Progenitor cell of endocrine pancreas (in vitro differentiated cells): ENCODE data around the gene ELMOD3. TPM values are rescaled to one million over a fixed set of nuclear protein-coding genes. Genes with fewer than 3 reads are reported as not detected.
A peak's percentile ranks its signal among the peaks of the same experiment; 100 is the strongest.
"Not testable (repeated sequence)": the region's sequence is repeated elsewhere in the genome, so short reads cannot be mapped to it uniquely, and the experiment has no call there.

Experiments used
- DNase-seq: peaks from one replicate; pipeline ENCODE4 v3.0.0; 2021; ENCODE audit warnings: low spot score; ENCODE audit not compliant: unreplicated experiment
- H3K27ac Mint-ChIP-seq: 2 replicates; pipeline ENCODE4 v1.8.0; 2021; ENCODE audit warnings: mild to moderate bottlenecking, moderate library complexity, mixed read lengths
- H3K27me3 Mint-ChIP-seq: 2 replicates; pipeline ENCODE4 v1.8.0; 2021; ENCODE audit warnings: mixed read lengths
- H3K36me3 Mint-ChIP-seq: 2 replicates; pipeline ENCODE4 v1.8.0; 2022; ENCODE audit warnings: mixed read lengths; ENCODE audit not compliant: insufficient read depth
- H3K4me1 Mint-ChIP-seq: 2 replicates; pipeline ENCODE4 v1.8.0; 2021; ENCODE audit warnings: low read depth, mixed read lengths
- H3K4me3 Mint-ChIP-seq: 2 replicates; pipeline ENCODE4 v1.8.0; 2021; ENCODE audit warnings: low read depth, mild to moderate bottlenecking, moderate library complexity, mixed read lengths
- H3K9me3 Mint-ChIP-seq: 2 replicates; pipeline ENCODE4 v1.8.0; 2021; ENCODE audit warnings: low read depth, mixed read lengths
- CTCF ChIP-seq: fragments of 200-600 bp; sonication (generic); IDR thresholded peaks from one replicate; pipeline ENCODE4 v1.5.0; 2021; ENCODE audit warnings: antibody characterized with exemption, mild to moderate bottlenecking; ENCODE audit not compliant: unreplicated experiment
- total RNA-seq: library from RNA; stranded (reverse); gene quantifications from 2 replicates; pipeline ENCODE4 v1.2.1, GENCODE V29; 2021

ELMOD3 gene
- total RNA-seq, 1 donor from 2014 or later: 25.6 TPM

GRCh38 chr2:85410584-85411404, 56.2 kb downstream of the ELMOD3 start:
- Mint-ChIP-seq H3K4me1 (peaks cover 3% of the 10 kb centered on the region), H3K36me3 (no peaks in the 10 kb centered on the region), H3K4me3 (no peak overlapping the region), H3K27me3 (peaks cover 3% of the 10 kb centered on the region), H3K9me3 (no peaks in the 10 kb centered on the region), H3K27ac (no peak overlapping the region)
- DNase-seq: no peak
- no peak for TF ChIP-seq CTCF

- no peaks in the 10 kb centered on the region for H3K9me3 Mint-ChIP-seq
- H3K4me3 Mint-ChIP-seq: no peak overlapping the region
- H3K4me1 Mint-ChIP-seq: peaks cover 3% of the 10 kb centered on the region
- TF ChIP-seq CTCF: no peak
- no peaks in the 10 kb centered on the region for H3K36me3 Mint-ChIP-seq
- no peak overlapping the region for H3K27ac Mint-ChIP-seq
- peaks cover 3% of the 10 kb centered on the region for H3K27me3 Mint-ChIP-seq
- DNase-seq: no peak
Observed at GRCh38 chr2:85411405-85411748, 56.8 kb downstream of the ELMOD3 start.

GRCh38 chr2:85413592-85414420, 59.2 kb downstream of the ELMOD3 start:
- DNase-seq: no peak
- TF ChIP-seq CTCF: peak; percentile 20
- Mint-ChIP-seq H3K27me3 (peaks cover 3% of the 10 kb centered on the region), H3K4me3 (peak overlapping the region; percentile 82), H3K27ac (peak overlapping the region; percentile 88), H3K4me1 (peaks cover 3% of the 10 kb centered on the region), H3K36me3 (no peaks in the 10 kb centered on the region), H3K9me3 (no peaks in the 10 kb centered on the region)

- not testable (repeated sequence) for H3K9me3 Mint-ChIP-seq, H3K36me3 Mint-ChIP-seq, DNase-seq, H3K4me1 Mint-ChIP-seq, H3K27ac Mint-ChIP-seq, H3K27me3 Mint-ChIP-seq
- H3K4me3 Mint-ChIP-seq: peak overlapping the region; percentile 82
Observed at GRCh38 chr2:85414421-85414759, 59.8 kb downstream of the ELMOD3 start.

GRCh38 chr2:85414761-85415553, 60.4 kb downstream of the ELMOD3 start:
- H3K27me3 Mint-ChIP-seq: peaks cover 3% of the 10 kb centered on the region
- peaks cover 14% of the 10 kb centered on the region for H3K4me1 Mint-ChIP-seq
- no peak for DNase-seq
- no peaks in the 10 kb centered on the region for H3K9me3 Mint-ChIP-seq
- H3K4me3 Mint-ChIP-seq: peak overlapping the region; percentile 42
- H3K36me3 Mint-ChIP-seq: no peaks in the 10 kb centered on the region
- H3K27ac Mint-ChIP-seq: no peak overlapping the region
- no peak for TF ChIP-seq CTCF
